HEK293 (cell line): ENCODE data around the gene CDKN2A.
A peak's percentile ranks its signal among the peaks of the same experiment; 100 is the strongest.

Source experiments
- CTCF ChIP-seq: fragments of 450-650 bp; formaldehyde crosslinking; IDR thresholded peaks from 2 replicates; pipeline ENCODE4 v1.5.1; 2016; ENCODE audit warnings: missing biosample characterization, missing genetic modification characterization
- HOXC10 ChIP-seq: sonication (generic); formaldehyde crosslinking; IDR thresholded peaks from 2 replicates; pipeline ENCODE4 v1.8.1; 2023; ENCODE audit warnings: mild to moderate bottlenecking, missing genetic modification reagents
- KLF16 ChIP-seq: fragments of 450-650 bp; formaldehyde crosslinking; IDR thresholded peaks from 2 replicates; pipeline ENCODE4 v1.5.1; 2017; ENCODE audit warnings: missing biosample characterization, missing genetic modification characterization
- REST ChIP-seq: fragments of 450-650 bp; formaldehyde crosslinking; IDR thresholded peaks from 2 replicates; pipeline ENCODE4 v1.5.1; 2016; ENCODE audit warnings: missing biosample characterization, missing genetic modification characterization
- TCF7L2 ChIP-seq: IDR thresholded peaks from 2 replicates; pipeline ENCODE4 v1.6.1; 2011; ENCODE audit warnings: low read depth, mild to moderate bottlenecking, inconsistent platforms, low read length, moderate library complexity, borderline replicate concordance
- TRIM28 ChIP-seq: IDR thresholded peaks from 2 replicates; pipeline ENCODE4 v1.6.1; 2011; ENCODE audit warnings: low read length, control low read depth, borderline replicate concordance
- YY1 ChIP-seq: fragments of 450-650 bp; formaldehyde crosslinking; IDR thresholded peaks from 2 replicates; pipeline ENCODE4 v1.5.1; 2018; ENCODE audit warnings: missing biosample characterization, missing genetic modification characterization
- ZBTB26 ChIP-seq: fragments of 450-650 bp; formaldehyde crosslinking; optimal IDR thresholded peaks from 2 replicates; pipeline ENCODE3; 2016; ENCODE audit warnings: missing biosample characterization, mild to moderate bottlenecking, missing genetic modification characterization
- ZNF239 ChIP-seq: fragments of 450-650 bp; formaldehyde crosslinking; IDR thresholded peaks from 2 replicates; pipeline ENCODE4 v1.5.1; 2016; ENCODE audit warnings: missing biosample characterization, missing genetic modification characterization
- ZNF274 ChIP-seq, 2 experiments: fragments of 200-500 bp in 1 of 2; fragments of 450-650 bp in 1 of 2; sonication (Bioruptor generic) in 1 of 2; formaldehyde crosslinking in 1 of 2; IDR thresholded peaks; 2 replicates each; pipeline versions ENCODE4 v1.5.1 to v1.6.1; 2014 to 2016; ENCODE audit warnings: borderline replicate concordance in 1 of 2, inconsistent platforms in 1 of 2, low read length in 1 of 2, missing biosample characterization in 1 of 2, missing genetic modification characterization in 1 of 2
- ZNF280D ChIP-seq: fragments of 450-650 bp; formaldehyde crosslinking; IDR thresholded peaks from 2 replicates; pipeline ENCODE4 v1.5.1; 2016; ENCODE audit warnings: missing biosample characterization, missing genetic modification characterization
- ZNF626 ChIP-seq: fragments of 450-650 bp; sonication (Bioruptor Pico); formaldehyde crosslinking; IDR thresholded peaks from 2 replicates; pipeline ENCODE4 v1.5.1; 2018; ENCODE audit warnings: missing biosample characterization, missing genetic modification characterization, inconsistent platforms
- ZNF776 ChIP-seq: fragments of 450-650 bp; formaldehyde crosslinking; IDR thresholded peaks from 2 replicates; pipeline ENCODE4 v1.5.0; 2017; ENCODE audit warnings: missing biosample characterization, missing genetic modification characterization, borderline replicate concordance
- ZNF837 ChIP-seq: fragments of 450-650 bp; formaldehyde crosslinking; IDR thresholded peaks from 2 replicates; pipeline ENCODE4 v1.5.1; 2016; ENCODE audit warnings: missing biosample characterization, missing genetic modification characterization

- TF ChIP-seq CTCF (no peak), HOXC10 (CRISPR knock-in tag) (no peak), ZNF837 (no peak), ZNF776 (tag by site-specific recombination) (no peak), KLF16 (no peak; the same call in none of the 2 replicates), TCF7L2 (peak; percentile 75; the same call in 1 of the 2 replicates), ZNF274 (IDR thresholded peaks at IDR 0.05; ENCODE audit: low read length) (no peak), ZNF274 (tag by site-specific recombination; IDR thresholded peaks at IDR 0.05; ENCODE audit: borderline replicate concordance) (no peak), ZNF239 (tag by site-specific recombination) (no peak), YY1 (tag by site-specific recombination) (no peak), TRIM28 (no peak), ZBTB26 (tag by site-specific recombination) (no peak), ZNF280D (tag by site-specific recombination) (no peak), ZNF626 (tag by site-specific recombination) (no peak), REST (tag by site-specific recombination) (no peak)
Observed at GRCh38 chr9:21995006-21995665, 944 bp upstream of the CDKN2A start.
